ENCODE measurements around the gene KRTAP3-2.

The KRTAP3-2 gene

GRCh38 chr17:41012326-41013120 is 12.8 kb upstream of the KRTAP3-2 start:
- no peak for FAIRE-seq
- no peak for DNase-seq (ENCODE audit: insufficient read length, low spot score)

DNA sequence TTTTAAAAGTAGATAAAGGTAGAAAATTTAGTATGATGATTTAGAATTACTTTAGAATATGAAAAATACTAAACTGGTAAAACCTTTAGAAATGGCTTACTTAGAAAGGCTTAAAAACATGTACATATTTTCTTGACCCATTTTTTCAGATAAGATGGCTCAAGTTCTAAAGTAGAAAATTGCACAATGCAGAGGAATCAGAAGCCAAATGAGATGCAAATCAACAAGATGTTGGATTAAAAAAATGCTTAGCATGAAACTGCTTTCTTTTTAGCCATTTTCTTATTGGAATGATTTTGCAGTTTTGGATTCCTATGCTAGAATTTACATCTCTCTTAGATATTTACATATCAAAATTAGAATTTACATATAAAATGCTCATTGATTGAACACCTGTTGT is 10.7 kb upstream of the KRTAP3-2 start:
- FAIRE-seq = no peak
- DNase-seq (ENCODE audit: insufficient read length, low spot score) = no peak

GRCh38 chr17:41009936-41010335 is 10.2 kb upstream of the KRTAP3-2 start:
- no peak for FAIRE-seq
- DNase-seq (ENCODE audit: insufficient read length, low spot score) = no peak

- FAIRE-seq = no peak
- no peak for DNase-seq (ENCODE audit: insufficient read length, low spot score)
Measured at GRCh38 chr17:41009301-41009760, 9.6 kb upstream of the KRTAP3-2 start.

- no peak for FAIRE-seq
Measured at GRCh38 chr17:41008811-41009210, 9.1 kb upstream of the KRTAP3-2 start, which contains the start of gene KRTAP3-1. TSS of gene KRTAP3-1 (minus strand) at chr17:41009128. CDS start at chr17:41009074, 54 bp downstream.

GRCh38 chr17:41004397-41004796 is 4.7 kb upstream of the KRTAP3-2 start:
- FAIRE-seq (no peak), DNase-seq (ENCODE audit: insufficient read length, low spot score) (no peak)

More at GRCh38 chr17:41008811-41009210, 9.1 kb upstream of the KRTAP3-2 start, which contains the start of gene KRTAP3-1:
- DNase-seq (ENCODE audit: insufficient read length, low spot score) = no peak

GRCh38 chr17:41003926-41004325 is 4.2 kb upstream of the KRTAP3-2 start:
- DNase-seq (ENCODE audit: insufficient read length, low spot score) (no peak), FAIRE-seq (no peak)

DNA sequence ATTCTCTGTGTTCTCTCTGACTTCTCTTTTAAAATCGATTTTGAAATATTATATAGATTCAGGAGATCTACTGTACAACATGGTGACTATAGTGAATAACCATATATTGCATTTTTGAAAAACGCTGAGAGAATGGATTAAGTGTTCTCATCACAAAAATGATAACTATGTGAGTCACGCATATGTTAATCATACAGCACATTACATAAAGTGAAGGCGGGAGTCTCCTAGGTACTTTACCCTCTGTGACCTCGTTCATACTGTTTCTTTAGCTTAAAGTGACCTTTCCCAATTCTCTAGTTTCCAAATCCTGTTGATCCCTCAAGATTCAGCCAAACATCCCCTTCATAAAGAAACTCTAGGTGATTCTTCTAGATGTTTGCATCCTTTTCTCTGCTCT is 3.1 kb upstream of the KRTAP3-2 start:
- no peak for FAIRE-seq
- no peak for DNase-seq (ENCODE audit: insufficient read length, low spot score)

DNA sequence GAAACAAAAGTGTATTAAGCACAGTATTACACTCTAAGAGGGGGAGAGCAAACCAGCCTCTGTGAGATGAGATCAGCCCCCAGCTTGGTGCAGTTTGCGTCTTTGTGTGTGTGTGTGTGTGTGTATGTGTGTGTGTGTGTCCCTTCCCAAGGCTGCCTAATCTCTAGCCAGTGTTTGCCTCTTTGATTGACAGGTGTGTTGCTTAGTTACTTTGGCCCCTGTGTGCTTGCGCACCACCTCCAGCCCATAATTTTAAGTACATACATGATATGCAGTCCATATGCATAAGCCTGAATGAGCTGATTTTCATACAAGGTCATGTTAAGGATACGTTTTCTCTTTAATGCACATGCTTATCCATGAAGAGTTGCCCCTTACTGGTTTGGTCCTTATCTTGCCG is 2.1 kb upstream of the KRTAP3-2 start:
- FAIRE-seq = no peak
- no peak for DNase-seq (ENCODE audit: insufficient read length, low spot score)

DNA sequence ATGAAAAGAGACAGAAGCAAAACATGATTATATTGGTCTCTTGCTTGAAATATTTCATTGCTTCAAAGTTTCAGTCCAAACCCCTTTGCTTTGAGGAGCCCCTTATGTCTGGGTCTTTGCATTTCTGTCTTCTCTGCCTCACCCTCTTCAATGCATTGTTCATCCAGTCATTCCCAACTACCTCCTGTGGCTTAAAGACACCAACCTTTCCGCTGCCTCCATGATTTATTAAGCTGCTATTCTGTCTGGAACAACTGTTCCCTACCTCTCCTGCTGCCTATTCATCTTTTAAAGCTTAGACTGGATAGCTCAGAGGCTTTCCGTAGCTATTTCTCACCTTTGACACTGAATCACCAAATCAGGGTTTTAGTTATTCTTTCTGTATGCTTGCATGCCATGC is 2.3 kb downstream of the KRTAP3-2 start:
- DNase-seq (ENCODE audit: insufficient read length, low spot score) = no peak
- no peak for FAIRE-seq

GRCh38 chr17:40996829-40997228 is 2.9 kb downstream of the KRTAP3-2 start:
- FAIRE-seq (no peak), DNase-seq (ENCODE audit: insufficient read length, low spot score) (no peak)

DNA sequence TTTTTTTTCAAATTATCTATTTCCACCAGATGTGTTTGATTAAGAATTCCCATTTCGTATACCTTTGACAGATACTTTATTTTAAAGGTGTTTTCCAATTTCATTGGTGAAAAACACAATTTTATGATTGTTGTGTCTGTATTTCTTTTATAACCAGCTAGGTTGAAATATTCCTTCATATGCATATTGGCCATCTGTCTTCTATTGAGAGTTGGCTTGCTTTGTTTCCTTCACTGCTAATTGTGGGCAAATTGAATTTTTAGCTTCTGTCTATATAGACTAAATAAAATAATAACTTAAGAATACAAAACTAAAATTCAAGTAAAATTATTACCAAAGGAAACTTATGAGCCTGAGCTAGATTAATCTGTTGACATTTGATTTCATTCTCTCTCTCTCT is 4.6 kb downstream of the KRTAP3-2 start:
- FAIRE-seq (no peak), DNase-seq (ENCODE audit: insufficient read length, low spot score) (no peak)

DNA sequence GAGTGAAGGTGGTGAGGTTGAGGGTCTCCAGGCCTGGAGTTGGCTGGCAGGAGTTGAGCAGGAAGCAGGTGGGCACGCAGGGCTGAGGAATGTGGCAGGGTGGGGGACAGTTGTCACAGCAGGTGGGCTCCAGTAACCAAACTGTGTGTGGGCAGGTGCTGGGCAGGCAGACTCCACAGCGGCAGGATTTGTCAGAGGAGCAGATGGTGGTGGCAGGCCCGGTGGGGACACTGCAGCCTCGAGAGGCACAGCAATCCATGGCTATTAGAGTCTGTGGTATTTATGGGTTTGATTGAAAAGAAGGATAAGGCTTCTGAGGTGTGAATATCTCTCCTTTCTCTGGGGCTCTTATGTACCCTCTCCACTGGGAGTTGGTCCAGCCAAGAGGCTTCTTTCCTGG is 5.9 kb downstream of the KRTAP3-2 start, which contains the start of gene KRTAP3-3:
Gene KRTAP3-3, minus strand, starts transcription at position 326 of the 400 bp plus-strand sequence. Its CDS starts 67 bp downstream, at position 259.
- no peak for FAIRE-seq
- DNase-seq (ENCODE audit: insufficient read length, low spot score) = no peak

GRCh38 chr17:40993084-40993483 is 6.6 kb downstream of the KRTAP3-2 start:
- DNase-seq (ENCODE audit: insufficient read length, low spot score) = no peak
- FAIRE-seq = no peak

- no peak for DNase-seq (ENCODE audit: insufficient read length, low spot score)
- FAIRE-seq = no peak
Measured at GRCh38 chr17:40992666-40993065, 7.0 kb downstream of the KRTAP3-2 start.

- FAIRE-seq (no peak), DNase-seq (ENCODE audit: insufficient read length, low spot score) (no peak)
Measured at GRCh38 chr17:40986920-40987319, 12.8 kb downstream of the KRTAP3-2 start.

- FAIRE-seq = no peak
- DNase-seq (ENCODE audit: insufficient read length, low spot score) = no peak
Measured at GRCh38 chr17:40984226-40984625, 15.5 kb downstream of the KRTAP3-2 start, which contains the start of gene KRT40. TSS of gene KRT40 (minus strand) at chr17:40984326. CDS start at chr17:40984273, 53 bp downstream.

DNA sequence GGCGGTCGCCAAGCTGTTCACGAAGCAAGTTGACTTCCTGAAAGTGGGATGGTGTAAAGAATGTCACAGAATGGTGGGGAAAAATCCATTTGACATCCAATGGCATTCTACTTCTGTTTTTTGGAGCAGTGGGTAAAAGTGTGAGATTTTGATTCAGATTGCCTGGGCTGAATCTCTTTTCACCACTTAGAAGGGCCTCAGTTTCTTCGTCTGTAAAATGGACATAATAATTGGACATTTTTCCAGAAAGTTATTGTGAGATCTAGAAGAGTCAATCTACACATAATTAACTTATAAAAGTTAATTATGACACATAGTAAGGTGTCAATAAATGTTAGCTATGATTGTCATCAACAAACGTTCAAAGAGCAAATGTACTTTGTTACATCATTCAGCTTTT is 18.6 kb downstream of the KRTAP3-2 start:
- DNase-seq (ENCODE audit: insufficient read length, low spot score) (no peak), FAIRE-seq (no peak)

- DNase-seq (ENCODE audit: insufficient read length, low spot score) = no peak
- FAIRE-seq = no peak
Measured at GRCh38 chr17:40980596-40980995, 19.1 kb downstream of the KRTAP3-2 start.

DNA sequence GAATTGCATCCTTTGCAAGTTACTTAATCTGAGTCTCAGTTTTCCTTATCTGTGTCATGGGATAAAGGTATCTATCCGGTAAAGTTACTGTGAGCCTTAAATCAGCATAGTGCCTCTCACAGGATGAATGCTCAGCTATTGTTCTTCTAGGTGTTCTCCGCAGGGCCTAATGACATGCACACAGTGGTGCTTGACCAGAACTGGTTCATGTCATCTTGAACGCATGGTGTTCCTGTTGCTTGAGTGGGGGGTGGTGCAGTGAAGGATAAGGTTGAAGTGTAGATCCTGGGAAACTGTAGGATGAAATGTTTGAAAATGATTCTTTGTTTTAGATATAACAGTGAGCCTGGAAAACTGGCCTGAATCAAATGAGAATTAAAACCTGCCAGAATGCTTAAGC is 19.6 kb downstream of the KRTAP3-2 start:
- no peak for FAIRE-seq
- no peak for DNase-seq (ENCODE audit: insufficient read length, low spot score)

- FAIRE-seq (no peak), DNase-seq (ENCODE audit: insufficient read length, low spot score) (no peak)
Measured at GRCh38 chr17:40978575-40979151, 21.0 kb downstream of the KRTAP3-2 start.

- FAIRE-seq = no peak
- DNase-seq (ENCODE audit: insufficient read length, low spot score) = no peak
Measured at GRCh38 chr17:40975516-40975915, 24.2 kb downstream of the KRTAP3-2 start.
